ENCODE results near the gene IGF1R.

DNA sequence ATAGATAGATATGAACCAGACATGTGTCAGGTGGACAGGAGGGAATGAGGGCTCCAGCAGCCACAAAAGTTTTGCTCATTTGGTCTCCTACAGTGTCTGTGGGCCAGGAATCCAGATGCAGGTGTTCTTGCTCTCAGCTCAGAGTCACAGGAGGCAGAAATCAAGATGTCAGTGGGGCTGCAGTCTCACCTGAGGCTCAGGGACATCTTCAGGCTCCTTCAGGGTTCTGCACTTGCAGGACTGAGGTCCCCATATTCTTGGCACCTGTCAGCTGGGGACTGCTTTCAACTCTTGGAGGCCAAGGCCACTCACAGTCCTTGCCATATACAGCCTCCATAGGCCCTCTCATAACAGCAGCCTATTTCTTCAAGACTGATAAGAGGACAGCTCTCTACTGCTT lies 301.9 kb downstream of the IGF1R start:
- TF ChIP-seq, protein P1, sequence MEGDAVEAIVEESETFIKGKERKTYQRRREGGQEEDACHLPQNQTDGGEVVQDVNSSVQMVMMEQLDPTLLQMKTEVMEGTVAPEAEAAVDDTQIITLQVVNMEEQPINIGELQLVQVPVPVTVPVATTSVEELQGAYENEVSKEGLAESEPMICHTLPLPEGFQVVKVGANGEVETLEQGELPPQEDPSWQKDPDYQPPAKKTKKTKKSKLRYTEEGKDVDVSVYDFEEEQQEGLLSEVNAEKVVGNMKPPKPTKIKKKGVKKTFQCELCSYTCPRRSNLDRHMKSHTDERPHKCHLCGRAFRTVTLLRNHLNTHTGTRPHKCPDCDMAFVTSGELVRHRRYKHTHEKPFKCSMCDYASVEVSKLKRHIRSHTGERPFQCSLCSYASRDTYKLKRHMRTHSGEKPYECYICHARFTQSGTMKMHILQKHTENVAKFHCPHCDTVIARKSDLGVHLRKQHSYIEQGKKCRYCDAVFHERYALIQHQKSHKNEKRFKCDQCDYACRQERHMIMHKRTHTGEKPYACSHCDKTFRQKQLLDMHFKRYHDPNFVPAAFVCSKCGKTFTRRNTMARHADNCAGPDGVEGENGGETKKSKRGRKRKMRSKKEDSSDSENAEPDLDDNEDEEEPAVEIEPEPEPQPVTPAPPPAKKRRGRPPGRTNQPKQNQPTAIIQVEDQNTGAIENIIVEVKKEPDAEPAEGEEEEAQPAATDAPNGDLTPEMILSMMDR (IDR thresholded peaks at IDR 0.05; ENCODE audit: poor library complexity): no peak
- TF ChIP-seq EZH2phosphoT487 (IDR thresholded peaks at IDR 0.05; ENCODE audit: low read depth, severe bottlenecking, unreplicated experiment): no peak
